NB4 (cell line): ENCODE data around the gene OAS3.
"Not testable (repeated sequence)": the region's sequence is repeated elsewhere in the genome, so short reads cannot be mapped to it uniquely, and the experiment has no call there.

Source experiments
- DNase-seq: peaks from one replicate; pipeline ENCODE4 v3.0.0; 2010; ENCODE audit warnings: low read depth
- H3K4me3 ChIP-seq: one replicate; pipeline ENCODE4 v1.5.1; 2011; ENCODE audit warnings: mild to moderate bottlenecking, low read depth, low read length, moderate library complexity
- MAX ChIP-seq: IDR thresholded peaks from 2 replicates; pipeline ENCODE4 v1.6.1; 2011; ENCODE audit warnings: low read depth, low read length
- MYC ChIP-seq: IDR thresholded peaks from 2 replicates; pipeline ENCODE4 v1.6.1; 2011; ENCODE audit warnings: low read depth, low read length
- POLR2A ChIP-seq: IDR thresholded peaks from 2 replicates; pipeline ENCODE4 v1.6.1; 2011; ENCODE audit warnings: mild to moderate bottlenecking; ENCODE audit not compliant: insufficient read length; ENCODE audit errors: extremely low read depth
- TF ChIP-seq, protein P1 (sequence below): IDR thresholded peaks from one replicate; pipeline ENCODE4 v1.5.1; 2012; ENCODE audit warnings: low read depth, low read length

OAS3 gene

GRCh38 chr12:112906712-112907414 is 31.4 kb upstream of the OAS3 start, which contains the start of gene OAS1:
Gene OAS1 (plus strand): TSS chr12:112906962. CDS start chr12:112907040, 78 bp downstream.
- TF ChIP-seq MAX, result 0 out of 2 replicates have a peak, but pooled peaks have one; percentile 36
- no peak for TF ChIP-seq MYC
- peak; percentile 88 for DNase-seq
- H3K4me3 ChIP-seq, result peak within 1 kb of the TSS; percentile 74

DNA sequence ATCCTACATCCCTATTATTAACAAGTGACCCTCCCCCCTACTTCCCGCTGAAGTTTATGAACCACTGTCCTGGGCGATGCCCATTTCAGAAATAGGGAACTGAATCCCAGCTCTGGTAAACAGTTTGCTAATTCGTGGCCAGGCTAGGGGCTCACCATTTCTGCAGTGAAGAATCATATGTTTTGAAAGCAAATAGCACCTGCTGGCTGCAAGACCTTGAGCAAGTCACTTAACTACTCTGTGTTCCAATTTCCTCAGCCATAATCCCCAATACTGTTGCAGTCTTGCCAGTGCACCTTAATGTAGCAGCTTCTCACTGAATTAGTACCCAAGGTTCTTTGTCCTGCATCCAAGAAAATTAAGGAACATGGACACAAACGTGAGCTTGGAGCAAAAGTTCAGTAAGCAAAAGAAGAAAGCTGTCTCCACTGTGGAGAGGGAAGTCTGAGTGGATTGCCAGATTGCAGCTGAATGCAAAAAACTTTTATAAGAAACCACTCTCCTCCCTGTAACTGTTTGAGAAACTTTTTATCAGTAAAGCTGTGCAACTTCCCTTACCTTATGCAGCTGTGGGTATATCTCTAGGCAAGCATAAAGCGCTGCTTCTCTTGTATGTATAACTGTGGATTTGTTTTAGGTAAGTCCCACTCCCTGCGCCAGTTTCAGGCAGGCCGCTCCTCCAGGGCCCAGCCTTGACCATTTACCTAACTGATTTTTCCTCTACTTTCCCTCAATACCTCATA is 30.7 kb upstream of the OAS3 start:
- DNase-seq, result peak; percentile 70
- no peak for TF ChIP-seq POLR2A
- TF ChIP-seq MAX, result no peak
- no peak for TF ChIP-seq MYC
- TF ChIP-seq, protein P1, sequence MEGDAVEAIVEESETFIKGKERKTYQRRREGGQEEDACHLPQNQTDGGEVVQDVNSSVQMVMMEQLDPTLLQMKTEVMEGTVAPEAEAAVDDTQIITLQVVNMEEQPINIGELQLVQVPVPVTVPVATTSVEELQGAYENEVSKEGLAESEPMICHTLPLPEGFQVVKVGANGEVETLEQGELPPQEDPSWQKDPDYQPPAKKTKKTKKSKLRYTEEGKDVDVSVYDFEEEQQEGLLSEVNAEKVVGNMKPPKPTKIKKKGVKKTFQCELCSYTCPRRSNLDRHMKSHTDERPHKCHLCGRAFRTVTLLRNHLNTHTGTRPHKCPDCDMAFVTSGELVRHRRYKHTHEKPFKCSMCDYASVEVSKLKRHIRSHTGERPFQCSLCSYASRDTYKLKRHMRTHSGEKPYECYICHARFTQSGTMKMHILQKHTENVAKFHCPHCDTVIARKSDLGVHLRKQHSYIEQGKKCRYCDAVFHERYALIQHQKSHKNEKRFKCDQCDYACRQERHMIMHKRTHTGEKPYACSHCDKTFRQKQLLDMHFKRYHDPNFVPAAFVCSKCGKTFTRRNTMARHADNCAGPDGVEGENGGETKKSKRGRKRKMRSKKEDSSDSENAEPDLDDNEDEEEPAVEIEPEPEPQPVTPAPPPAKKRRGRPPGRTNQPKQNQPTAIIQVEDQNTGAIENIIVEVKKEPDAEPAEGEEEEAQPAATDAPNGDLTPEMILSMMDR, result no peak
- H3K4me3 ChIP-seq, result peak overlapping the region; percentile 74

DNA sequence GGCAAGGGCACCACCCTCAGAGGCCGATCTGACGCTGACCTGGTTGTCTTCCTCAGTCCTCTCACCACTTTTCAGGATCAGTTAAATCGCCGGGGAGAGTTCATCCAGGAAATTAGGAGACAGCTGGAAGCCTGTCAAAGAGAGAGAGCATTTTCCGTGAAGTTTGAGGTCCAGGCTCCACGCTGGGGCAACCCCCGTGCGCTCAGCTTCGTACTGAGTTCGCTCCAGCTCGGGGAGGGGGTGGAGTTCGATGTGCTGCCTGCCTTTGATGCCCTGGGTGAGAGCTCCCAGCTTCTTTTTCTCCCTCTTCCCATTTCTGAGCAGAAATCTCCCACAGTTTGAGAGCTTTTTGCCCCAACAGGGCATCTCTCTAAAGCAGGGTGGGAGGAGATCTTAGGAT is 29.7 kb upstream of the OAS3 start:
- TF ChIP-seq MAX (no peak), POLR2A (no peak), MYC (no peak)
- TF ChIP-seq, protein P1, result no peak
- H3K4me3 ChIP-seq, result no peak overlapping the region
- DNase-seq, result no peak

DNA sequence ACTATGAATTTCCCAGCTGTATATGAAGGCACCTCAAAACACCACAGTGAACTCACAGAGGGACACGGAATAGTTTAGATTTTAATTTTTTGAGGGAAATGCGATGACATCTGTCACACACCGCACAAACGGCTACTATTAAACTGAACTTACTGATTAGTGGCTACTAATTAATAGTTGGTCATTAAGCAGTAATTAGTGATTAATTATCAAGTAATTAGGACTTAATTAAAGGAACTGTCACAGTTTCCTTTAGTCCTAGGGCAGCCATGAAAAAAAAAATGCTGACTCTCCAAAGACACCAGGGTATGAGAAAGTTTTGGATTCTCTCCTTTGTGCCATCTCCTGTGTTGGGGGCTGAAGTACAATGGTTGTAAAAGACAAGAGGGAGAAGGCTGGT is 28.6 kb upstream of the OAS3 start:
- DNase-seq, result no peak
- TF ChIP-seq MYC, result no peak
- TF ChIP-seq, protein P1, result no peak
- TF ChIP-seq POLR2A, result no peak
- no peak for TF ChIP-seq MAX
- no peak overlapping the region for H3K4me3 ChIP-seq

GRCh38 chr12:112913038-112913688 is 25.1 kb upstream of the OAS3 start:
- TF ChIP-seq POLR2A (no peak), MYC (no peak)
- H3K4me3 ChIP-seq, result no peak overlapping the region
- DNase-seq, result no peak

GRCh38 chr12:112913888-112914287 is 24.4 kb upstream of the OAS3 start:
- not testable (repeated sequence) for H3K4me3 ChIP-seq, DNase-seq

GRCh38 chr12:112916270-112916669 is 22.0 kb upstream of the OAS3 start:
- TF ChIP-seq MYC (no peak), POLR2A (no peak), MAX (no peak)
- TF ChIP-seq, protein P1, result no peak
- no peak for DNase-seq
- no peak overlapping the region for H3K4me3 ChIP-seq
